Vagina (tissue), 2 donors: ENCODE data around the gene ATF7IP2. TPM values are rescaled to one million over a fixed set of nuclear protein-coding genes. Genes with fewer than 3 reads are reported as not detected.
"Not testable (repeated sequence)": the region's sequence is repeated elsewhere in the genome, so short reads cannot be mapped to it uniquely, and the experiment has no call there.

Experiments used
- DNase-seq, 2 donors: peaks; one replicate each; pipeline ENCODE4 v3.0.0-alpha.2; 2017; ENCODE audit errors: extremely low spot score in 2 of 2
- H3K27ac ChIP-seq: fragments of 200-600 bp; sonication (generic); one replicate; pipeline ENCODE4 v1.5.1; 2019
- H3K27me3 ChIP-seq: fragments of 200-600 bp; sonication (generic); one replicate; pipeline ENCODE4 v1.5.1; 2019
- H3K36me3 ChIP-seq, 2 donors: fragments of 200-600 bp; sonication (generic); one replicate each; pipeline ENCODE4 v1.5.1; 2017 to 2019
- H3K4me1 ChIP-seq: fragments of 200-600 bp; sonication (generic); one replicate; pipeline ENCODE4 v1.5.1; 2019
- H3K4me3 ChIP-seq, 2 donors: fragments of 200-600 bp; sonication (generic); 1 replicate in 1 of 2; 2 replicates in 1 of 2; pipeline ENCODE4 v1.5.1; 2016 to 2019
- H3K9me3 ChIP-seq: fragments of 200-600 bp; sonication (generic); one replicate; pipeline ENCODE4 v1.5.1; 2019
- CTCF ChIP-seq, 3 experiments: fragments of 450-650 bp in 2 of 3; fragments of 200-600 bp in 1 of 3; sonication (generic) in 1 of 3; IDR thresholded peaks; one replicate each; pipeline ENCODE4 v1.5.1; 2017 to 2019; ENCODE audit warnings: antibody characterized with exemption in 3 of 3, mild to moderate bottlenecking in 2 of 3, moderate library complexity in 2 of 3
- POLR2A ChIP-seq, 2 donors: fragments of 450-650 bp; IDR thresholded peaks; one replicate each; pipeline ENCODE4 v1.6.1; 2017; ENCODE audit warnings: antibody characterized with exemption in 2 of 2, mild to moderate bottlenecking in 2 of 2, moderate library complexity in 2 of 2
- POLR2AphosphoS5 ChIP-seq, 2 donors: sonication (generic); formaldehyde crosslinking; IDR thresholded peaks; one replicate each; pipeline ENCODE4 v1.9.0; 2017; ENCODE audit warnings: antibody characterized with exemption in 2 of 2, mild to moderate bottlenecking in 2 of 2, low read depth in 1 of 2; ENCODE audit not compliant: insufficient read depth in 1 of 2
- intact Hi-C: fragments of 100-400 bp; cut with DNase I; formaldehyde crosslinking; loops from one replicate; pipeline ENCODE4 v1.15.1; 2023
- total RNA-seq: library from RNA; depleted of rRNA; stranded (reverse); fragments of >200 nt; gene quantifications from one replicate; pipeline ENCODE4 v1.2.3, GENCODE V29; 2016

ATF7IP2 gene
- total RNA-seq, 1 donor from 2014 or later: 5.4 TPM

- H3K27me3 ChIP-seq: no peaks in the 10 kb centered on the region
- H3K36me3 ChIP-seq: no peaks in the 10 kb centered on the region
- no peaks in the 10 kb centered on the region for H3K9me3 ChIP-seq
- TF ChIP-seq POLR2AphosphoS5 (IDR thresholded peaks at IDR 0.05; ENCODE audit: insufficient read depth in 1 of 2, low read depth in 1 of 2) (no peak), CTCF (IDR thresholded peaks at IDR 0.05) (no peak), POLR2A (IDR thresholded peaks at IDR 0.05) (no peak)
- no peak for DNase-seq
- no peak overlapping the region for H3K27ac ChIP-seq
- intact Hi-C loops: no loop called here
- H3K4me3 ChIP-seq: no peak overlapping the region
- H3K4me1 ChIP-seq: no peaks in the 10 kb centered on the region
Observed at GRCh38 chr16:10362077-10362863, 23.6 kb upstream of the ATF7IP2 start.

GRCh38 chr16:10362864-10363197, 23.0 kb upstream of the ATF7IP2 start:
- intact Hi-C loops, H3K36me3 ChIP-seq, H3K27ac ChIP-seq, H3K9me3 ChIP-seq, H3K4me3 ChIP-seq, H3K27me3 ChIP-seq, H3K4me1 ChIP-seq, DNase-seq: not testable (repeated sequence)

- H3K27me3 ChIP-seq, H3K4me3 ChIP-seq, DNase-seq, H3K4me1 ChIP-seq, intact Hi-C loops, H3K27ac ChIP-seq, H3K36me3 ChIP-seq, H3K9me3 ChIP-seq: not testable (repeated sequence)
Observed at GRCh38 chr16:10366619-10367018, 19.2 kb upstream of the ATF7IP2 start.

- H3K9me3 ChIP-seq: no peaks in the 10 kb centered on the region
- DNase-seq: no peak
- no peaks in the 10 kb centered on the region for H3K4me1 ChIP-seq
- no peak for TF ChIP-seq POLR2A (IDR thresholded peaks at IDR 0.05)
- no peak for TF ChIP-seq CTCF (IDR thresholded peaks at IDR 0.05)
- TF ChIP-seq POLR2AphosphoS5 (IDR thresholded peaks at IDR 0.05; ENCODE audit: insufficient read depth in 1 of 2, low read depth in 1 of 2): no peak
- H3K27ac ChIP-seq: no peak overlapping the region
- no peaks in the 10 kb centered on the region for H3K36me3 ChIP-seq
- H3K4me3 ChIP-seq: no peak overlapping the region
- intact Hi-C loops: no loop called here
- H3K27me3 ChIP-seq: no peaks in the 10 kb centered on the region
Observed at GRCh38 chr16:10367616-10368188, 18.2 kb upstream of the ATF7IP2 start.

- Histone ChIP-seq H3K4me3 (no peak overlapping the region), H3K27ac (no peak overlapping the region), H3K9me3 (no peaks in the 10 kb centered on the region), H3K27me3 (no peaks in the 10 kb centered on the region), H3K4me1 (no peaks in the 10 kb centered on the region), H3K36me3 (no peaks in the 10 kb centered on the region)
- TF ChIP-seq POLR2AphosphoS5 (IDR thresholded peaks at IDR 0.05; ENCODE audit: insufficient read depth in 1 of 2, low read depth in 1 of 2) (no peak), POLR2A (IDR thresholded peaks at IDR 0.05) (no peak), CTCF (IDR thresholded peaks at IDR 0.05) (no peak)
- intact Hi-C loops: no loop called here
- no peak for DNase-seq
Observed at GRCh38 chr16:10368969-10369551, 16.8 kb upstream of the ATF7IP2 start.

GRCh38 chr16:10370096-10370726, 15.7 kb upstream of the ATF7IP2 start:
- intact Hi-C loops: no loop called here
- H3K4me1 ChIP-seq: no peaks in the 10 kb centered on the region

More at GRCh38 chr16:10370096-10370726, 15.7 kb upstream of the ATF7IP2 start:
- DNase-seq: no peak
- TF ChIP-seq POLR2A (IDR thresholded peaks at IDR 0.05): no peak
- no peak for TF ChIP-seq POLR2AphosphoS5 (IDR thresholded peaks at IDR 0.05; ENCODE audit: insufficient read depth in 1 of 2, low read depth in 1 of 2)
- no peak for TF ChIP-seq CTCF (IDR thresholded peaks at IDR 0.05)
- H3K9me3 ChIP-seq: no peaks in the 10 kb centered on the region
- no peak overlapping the region for H3K4me3 ChIP-seq
- no peaks in the 10 kb centered on the region for H3K27me3 ChIP-seq
- no peak overlapping the region for H3K27ac ChIP-seq
- no peaks in the 10 kb centered on the region for H3K36me3 ChIP-seq
